HEK293 (cell line): ENCODE measurements around the gene ERVMER34-1.

Experiments used
- CTCF ChIA-PET: fragments of 350-600 bp; formaldehyde crosslinking; extraction: SDS; loops from one replicate; lab custom pipeline; 2021; ENCODE audit warnings: antibody characterized with exemption; lab: Yijun Ruan, JAX
- POLR2A ChIA-PET: fragments of 300-600 bp; formaldehyde crosslinking; extraction: SDS; loops from one replicate; lab custom pipeline; 2020; ENCODE audit warnings: antibody characterized with exemption, inconsistent platforms; lab: Yijun Ruan, JAX
- H3K27ac ChIP-seq: fragments of 200-500 bp; sonication (Bioruptor generic); 2 replicates; pipeline ENCODE4 v1.5.1; 2014; ENCODE audit warnings: low read depth, low read length, control low read depth, inconsistent platforms; ENCODE audit errors: extremely low read depth
- H3K36me3 ChIP-seq, 2 experiments: fragments of 200-500 bp in 1 of 2; sonication (Bioruptor generic) in 1 of 2; 1 replicate in 1 of 2; 2 replicates in 1 of 2; pipeline ENCODE4 v1.5.1; 2014 to 2017; ENCODE audit warnings: inconsistent platforms in 2 of 2, low read length in 2 of 2; ENCODE audit not compliant: control insufficient read depth in 2 of 2, insufficient read depth in 1 of 2
- H3K4me1 ChIP-seq: fragments of 200-500 bp; sonication (Bioruptor generic); 2 replicates; pipeline ENCODE4 v1.5.1; 2014; ENCODE audit warnings: mild to moderate bottlenecking, low read length, inconsistent platforms; ENCODE audit not compliant: control insufficient read depth, insufficient read depth
- H3K4me3 ChIP-seq: 2 replicates; pipeline ENCODE4 v1.5.1; 2011; ENCODE audit warnings: low read depth, mild to moderate bottlenecking, control low read depth, low read length, moderate library complexity
- H3K9me3 ChIP-seq: fragments of 200-500 bp; sonication (Bioruptor generic); 2 replicates; pipeline ENCODE4 v1.5.1; 2014; ENCODE audit warnings: low read depth, low read length, inconsistent platforms; ENCODE audit not compliant: control insufficient read depth, insufficient read depth
- KLF10 ChIP-seq: fragments of 450-650 bp; IDR thresholded peaks from 2 replicates; pipeline ENCODE4 v1.5.1; 2018; ENCODE audit warnings: missing biosample characterization, mild to moderate bottlenecking, missing genetic modification characterization
- KLF16 ChIP-seq: fragments of 450-650 bp; formaldehyde crosslinking; IDR thresholded peaks from 2 replicates; pipeline ENCODE4 v1.5.1; 2017; ENCODE audit warnings: missing biosample characterization, missing genetic modification characterization
- PRDM4 ChIP-seq: fragments of 450-650 bp; formaldehyde crosslinking; IDR thresholded peaks from 2 replicates; pipeline ENCODE4 v1.5.1; 2017; ENCODE audit warnings: missing biosample characterization, missing genetic modification characterization
- PRDM6 ChIP-seq: fragments of 450-650 bp; formaldehyde crosslinking; IDR thresholded peaks from 2 replicates; pipeline ENCODE4 v1.5.1; 2017; ENCODE audit warnings: missing biosample characterization, missing genetic modification characterization
- ZBTB8A ChIP-seq: fragments of 450-650 bp; formaldehyde crosslinking; IDR thresholded peaks from 2 replicates; pipeline ENCODE4 v1.5.1; 2016; ENCODE audit warnings: missing biosample characterization, missing genetic modification characterization
- ZFP37 ChIP-seq: fragments of 450-650 bp; formaldehyde crosslinking; IDR thresholded peaks from 2 replicates; pipeline ENCODE4 v1.5.1; 2016; ENCODE audit warnings: missing biosample characterization, missing genetic modification characterization
- ZNF112 ChIP-seq: fragments of 450-650 bp; formaldehyde crosslinking; IDR thresholded peaks from 2 replicates; pipeline ENCODE4 v1.5.0; 2017; ENCODE audit warnings: missing biosample characterization, missing genetic modification characterization
- ZNF148 ChIP-seq: fragments of 450-650 bp; formaldehyde crosslinking; IDR thresholded peaks from 2 replicates; pipeline ENCODE4 v1.5.0; 2017; ENCODE audit warnings: missing biosample characterization, missing genetic modification characterization, borderline replicate concordance
- ZNF184 ChIP-seq: fragments of 450-650 bp; IDR thresholded peaks from 2 replicates; pipeline ENCODE4 v1.5.1; 2018; ENCODE audit warnings: missing biosample characterization, mild to moderate bottlenecking, missing genetic modification characterization
- ZNF302 ChIP-seq: fragments of 450-650 bp; formaldehyde crosslinking; IDR thresholded peaks from 2 replicates; pipeline ENCODE4 v1.5.1; 2016; ENCODE audit warnings: missing biosample characterization, missing genetic modification characterization, low read depth
- ZNF354C ChIP-seq: fragments of 450-650 bp; formaldehyde crosslinking; IDR thresholded peaks from 2 replicates; pipeline ENCODE4 v1.5.1; 2016; ENCODE audit warnings: missing biosample characterization, missing genetic modification characterization, low read depth, borderline replicate concordance
- ZNF416 ChIP-seq: fragments of 450-650 bp; formaldehyde crosslinking; IDR thresholded peaks from 2 replicates; pipeline ENCODE4 v1.5.1; 2016; ENCODE audit warnings: missing biosample characterization, missing genetic modification characterization
- ZNF449 ChIP-seq: fragments of 450-650 bp; formaldehyde crosslinking; IDR thresholded peaks from 2 replicates; pipeline ENCODE4 v1.5.1; 2017; ENCODE audit warnings: missing biosample characterization, mild to moderate bottlenecking, missing genetic modification characterization, moderate library complexity
- ZNF510 ChIP-seq: fragments of 450-650 bp; formaldehyde crosslinking; IDR thresholded peaks from 2 replicates; pipeline ENCODE4 v1.5.1; 2018; ENCODE audit warnings: mild to moderate bottlenecking, missing genetic modification characterization, missing biosample characterization; ENCODE audit not compliant: insufficient replicate concordance
- ZNF548 ChIP-seq: fragments of 450-650 bp; formaldehyde crosslinking; IDR thresholded peaks from 2 replicates; pipeline ENCODE4 v1.5.1; 2016; ENCODE audit warnings: missing biosample characterization, missing genetic modification characterization
- ZNF585B ChIP-seq: fragments of 450-650 bp; formaldehyde crosslinking; IDR thresholded peaks from 2 replicates; pipeline ENCODE4 v1.5.1; 2016; ENCODE audit warnings: missing biosample characterization, missing genetic modification characterization
- ZNF660 ChIP-seq: fragments of 450-650 bp; IDR thresholded peaks from 2 replicates; pipeline ENCODE4 v1.5.1; 2018; ENCODE audit warnings: missing biosample characterization, mild to moderate bottlenecking, missing genetic modification characterization
- ZNF792 ChIP-seq: fragments of 450-650 bp; formaldehyde crosslinking; IDR thresholded peaks from 2 replicates; pipeline ENCODE4 v1.5.1; 2016; ENCODE audit warnings: missing biosample characterization, missing genetic modification characterization
- TF ChIP-seq, protein P1 (sequence below): fragments of 450-650 bp; formaldehyde crosslinking; IDR thresholded peaks from 2 replicates; pipeline ENCODE4 v1.5.1; 2017; ENCODE audit warnings: missing biosample characterization, missing genetic modification characterization
- TF ChIP-seq, protein P2 (sequence below): fragments of 450-650 bp; formaldehyde crosslinking; IDR thresholded peaks from 2 replicates; pipeline ENCODE4 v1.5.1; 2016; ENCODE audit warnings: missing biosample characterization, missing genetic modification characterization
- TF ChIP-seq, protein P3 (sequence below): fragments of 450-650 bp; formaldehyde crosslinking; IDR thresholded peaks from 2 replicates; pipeline ENCODE4 v1.5.1; 2016; ENCODE audit warnings: missing biosample characterization, missing genetic modification characterization

ERVMER34-1 gene

DNA sequence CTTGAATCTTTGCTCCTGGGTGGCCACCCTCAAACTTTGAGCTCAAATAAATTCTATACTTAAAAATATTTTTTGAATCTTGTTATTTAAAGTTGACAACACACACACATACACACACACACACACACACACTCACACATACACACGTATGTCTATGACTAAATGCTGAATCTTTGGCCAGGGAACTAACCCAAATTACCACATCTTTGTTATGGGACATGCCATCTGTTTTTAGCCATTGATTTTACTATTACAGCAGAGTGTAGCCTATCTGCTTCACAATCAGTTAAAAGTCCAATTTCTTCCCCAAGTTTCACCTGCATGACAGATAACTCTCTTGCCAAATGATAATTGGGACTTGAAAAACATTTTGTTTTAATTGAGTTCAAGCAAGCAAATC, 47.1 kb downstream of the ERVMER34-1 start (continued):
- no peak for TF ChIP-seq ZNF449
- TF ChIP-seq, protein P1, sequence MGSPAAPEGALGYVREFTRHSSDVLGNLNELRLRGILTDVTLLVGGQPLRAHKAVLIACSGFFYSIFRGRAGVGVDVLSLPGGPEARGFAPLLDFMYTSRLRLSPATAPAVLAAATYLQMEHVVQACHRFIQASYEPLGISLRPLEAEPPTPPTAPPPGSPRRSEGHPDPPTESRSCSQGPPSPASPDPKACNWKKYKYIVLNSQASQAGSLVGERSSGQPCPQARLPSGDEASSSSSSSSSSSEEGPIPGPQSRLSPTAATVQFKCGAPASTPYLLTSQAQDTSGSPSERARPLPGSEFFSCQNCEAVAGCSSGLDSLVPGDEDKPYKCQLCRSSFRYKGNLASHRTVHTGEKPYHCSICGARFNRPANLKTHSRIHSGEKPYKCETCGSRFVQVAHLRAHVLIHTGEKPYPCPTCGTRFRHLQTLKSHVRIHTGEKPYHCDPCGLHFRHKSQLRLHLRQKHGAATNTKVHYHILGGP (tag by site-specific recombination), result no peak
- TF ChIP-seq ZNF792 (tag by site-specific recombination), result no peak
- TF ChIP-seq KLF16 (tag by site-specific recombination), result no peak
- no peak for TF ChIP-seq ZNF660 (tag by site-specific recombination)
- TF ChIP-seq PRDM4, result no peak
- no peak for TF ChIP-seq ZFP37 (tag by site-specific recombination)
- TF ChIP-seq ZNF585B (tag by site-specific recombination), result no peak

DNA sequence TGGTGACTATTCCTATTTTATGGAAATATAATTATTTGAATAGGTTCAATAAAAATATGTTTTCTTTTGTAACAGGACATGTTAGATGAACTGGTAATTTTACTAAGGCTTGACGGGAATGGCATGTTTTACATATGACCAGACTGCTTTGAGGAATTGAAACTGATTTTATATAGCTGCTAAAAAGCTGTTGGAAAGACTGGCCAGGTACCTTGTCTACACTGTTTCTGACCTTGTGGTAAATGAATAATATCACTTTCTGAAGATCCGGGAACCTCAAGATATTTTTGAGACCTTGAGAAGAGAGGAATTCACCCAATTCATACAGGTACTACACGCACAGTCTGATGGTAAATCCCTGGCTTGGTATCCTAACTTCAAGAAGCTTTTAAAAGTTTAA, 50.0 kb downstream of the ERVMER34-1 start:
- no peak overlapping the region for H3K27ac ChIP-seq

DNA sequence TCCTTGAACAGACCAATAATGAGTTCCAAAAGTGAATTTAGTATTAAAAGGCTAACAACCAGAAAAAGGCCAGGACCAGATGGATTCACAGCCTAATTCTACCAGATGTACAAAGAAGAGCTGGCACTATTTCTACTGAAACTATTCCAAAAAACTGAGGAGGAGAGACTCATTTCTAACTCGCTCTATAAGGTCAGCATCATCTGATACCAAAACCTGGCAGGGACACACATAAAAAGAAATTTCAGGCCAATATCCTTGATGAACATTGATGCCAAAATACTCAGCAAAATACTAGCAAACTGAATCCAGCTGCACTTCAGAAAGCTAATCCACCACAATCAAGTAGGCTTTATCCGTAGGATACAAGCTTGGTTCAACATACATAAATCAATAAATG, 56.3 kb downstream of the ERVMER34-1 start:
- ChIA-PET CTCF (interaction anchor here (0.6 kb wide), 1 partner anchor 202 kb away, joined by 3 read pairs; no protein-coding TSS in a partner anchor), POLR2A (interaction anchor here (1.1 kb wide), 1 partner anchor 17 kb away, joined by 4 read pairs; no protein-coding TSS in a partner anchor)
- H3K9me3 ChIP-seq, result no peaks in the 10 kb centered on the region
- no peaks in the 10 kb centered on the region for H3K36me3 ChIP-seq
- H3K27ac ChIP-seq, result no peak overlapping the region
- no peak overlapping the region for H3K4me3 ChIP-seq
- no peaks in the 10 kb centered on the region for H3K4me1 ChIP-seq
- TF ChIP-seq, protein P2, sequence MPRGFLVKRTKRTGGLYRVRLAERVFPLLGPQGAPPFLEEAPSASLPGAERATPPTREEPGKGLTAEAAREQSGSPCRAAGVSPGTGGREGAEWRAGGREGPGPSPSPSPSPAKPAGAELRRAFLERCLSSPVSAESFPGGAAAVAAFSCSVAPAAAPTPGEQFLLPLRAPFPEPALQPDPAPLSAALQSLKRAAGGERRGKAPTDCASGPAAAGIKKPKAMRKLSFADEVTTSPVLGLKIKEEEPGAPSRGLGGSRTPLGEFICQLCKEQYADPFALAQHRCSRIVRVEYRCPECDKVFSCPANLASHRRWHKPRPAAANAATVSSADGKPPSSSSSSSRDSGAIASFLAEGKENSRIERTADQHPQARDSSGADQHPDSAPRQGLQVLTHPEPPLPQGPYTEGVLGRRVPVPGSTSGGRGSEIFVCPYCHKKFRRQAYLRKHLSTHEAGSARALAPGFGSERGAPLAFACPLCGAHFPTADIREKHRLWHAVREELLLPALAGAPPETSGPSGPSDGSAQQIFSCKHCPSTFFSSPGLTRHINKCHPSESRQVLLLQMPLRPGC (tag by site-specific recombination), result no peak
- TF ChIP-seq ZNF416 (tag by site-specific recombination) (no peak), ZNF148 (no peak), ZNF354C (tag by site-specific recombination) (no peak), KLF10 (no peak), ZNF184 (tag by site-specific recombination) (no peak), ZNF510 (tag by site-specific recombination) (no peak), ZNF302 (tag by site-specific recombination) (no peak), PRDM6 (tag by site-specific recombination) (no peak), ZNF112 (tag by site-specific recombination) (no peak)

More for the DNA sequence above, 50.0 kb downstream of the ERVMER34-1 start:
- Histone ChIP-seq H3K4me3 (no peak overlapping the region), H3K4me1 (no peaks in the 10 kb centered on the region), H3K36me3 (no peaks in the 10 kb centered on the region), H3K9me3 (no peaks in the 10 kb centered on the region)
- CTCF ChIA-PET, result interaction anchor here (0.7 kb wide), 1 partner anchor 310 kb away, joined by 3 read pairs; no protein-coding TSS in a partner anchor
- TF ChIP-seq ZNF548, result no peak
- no peak for TF ChIP-seq ZBTB8A (tag by site-specific recombination)
- TF ChIP-seq, protein P3, sequence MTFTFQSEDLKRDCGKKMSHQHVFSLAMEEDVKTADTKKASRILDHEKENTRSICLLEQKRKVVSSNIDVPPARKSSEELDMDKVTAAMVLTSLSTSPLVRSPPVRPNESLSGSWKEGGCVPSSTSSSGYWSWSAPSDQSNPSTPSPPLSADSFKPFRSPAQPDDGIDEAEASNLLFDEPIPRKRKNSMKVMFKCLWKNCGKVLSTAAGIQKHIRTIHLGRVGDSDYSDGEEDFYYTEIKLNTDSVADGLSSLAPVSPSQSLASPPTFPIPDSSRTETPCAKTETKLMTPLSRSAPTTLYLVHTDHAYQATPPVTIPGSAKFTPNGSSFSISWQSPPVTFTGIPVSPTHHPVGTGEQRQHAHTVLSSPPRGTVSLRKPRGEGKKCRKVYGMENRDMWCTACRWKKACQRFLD (tag by site-specific recombination), result no peak
- POLR2A ChIA-PET, result no interaction called here
